ENCODE results near the gene RRBP1.

RRBP1 gene

GRCh38 chr20:17646961-17647301 is 35.1 kb downstream of the RRBP1 start:
- DNase-seq (ENCODE audit: low spot score) = no peak

GRCh38 chr20:17646209-17646960 is 35.7 kb downstream of the RRBP1 start:
- no peak for DNase-seq (ENCODE audit: low spot score)
- TF ChIP-seq CTCF (IDR thresholded peaks at IDR 0.05; ENCODE audit: extremely low read depth, missing control alignments) = no peak

More at GRCh38 chr20:17646961-17647301, 35.1 kb downstream of the RRBP1 start:
- no peak for TF ChIP-seq CTCF (IDR thresholded peaks at IDR 0.05; ENCODE audit: extremely low read depth, missing control alignments)

- no peak for TF ChIP-seq CTCF (IDR thresholded peaks at IDR 0.05; ENCODE audit: extremely low read depth, missing control alignments)
- no peak for DNase-seq (ENCODE audit: low spot score)
Measured at GRCh38 chr20:17645546-17646208, 36.4 kb downstream of the RRBP1 start.

- DNase-seq (ENCODE audit: low spot score) = no peak
- no peak for TF ChIP-seq CTCF (IDR thresholded peaks at IDR 0.05; ENCODE audit: extremely low read depth, missing control alignments)
Measured at GRCh38 chr20:17645010-17645409, 37.0 kb downstream of the RRBP1 start.

- TF ChIP-seq CTCF (IDR thresholded peaks at IDR 0.05; ENCODE audit: extremely low read depth, missing control alignments) = no peak
- no peak for DNase-seq (ENCODE audit: low spot score)
Measured at GRCh38 chr20:17644451-17644850, 37.6 kb downstream of the RRBP1 start.

- no peak for TF ChIP-seq CTCF (IDR thresholded peaks at IDR 0.05; ENCODE audit: extremely low read depth, missing control alignments)
- no peak for DNase-seq (ENCODE audit: low spot score)
Measured at GRCh38 chr20:17643531-17644188, 38.4 kb downstream of the RRBP1 start.
